ENCODE data around the gene HOXB13.

The HOXB13 gene

GRCh38 chr17:48690655-48691054, 37.9 kb downstream of the HOXB13 start:
- POLR2A ChIA-PET (ENCODE audit: low non-redundant PET): no interaction called here
- CTCF ChIA-PET: interaction anchor here (0.6 kb wide), 1 partner anchor 54 kb away, joined by 3 read pairs; no protein-coding TSS in a partner anchor

GRCh38 chr17:48681609-48682008, 46.9 kb downstream of the HOXB13 start:
- no peak overlapping the region for H3K27ac ChIP-seq
- ChIA-PET POLR2A (ENCODE audit: low non-redundant PET) (no interaction called here), CTCF (interaction anchor here (0.6 to 1.1 kb wide), 5 partner anchors 42 to 351 kb away, joined by 3 to 6 read pairs (median 3); no protein-coding TSS in a partner anchor)
- no peak for DNase-seq (ENCODE audit: low spot score)
- TF ChIP-seq CTCF (conservative IDR thresholded peaks at IDR 0.05; ENCODE audit: low read depth): no peak

More at GRCh38 chr17:48690655-48691054, 37.9 kb downstream of the HOXB13 start:
- no peak for DNase-seq (ENCODE audit: low spot score)
- H3K27ac ChIP-seq: no peak overlapping the region
- TF ChIP-seq CTCF (conservative IDR thresholded peaks at IDR 0.05; ENCODE audit: low read depth): no peak

GRCh38 chr17:48679385-48680096, 49.0 kb downstream of the HOXB13 start:
- no peak for TF ChIP-seq CTCF (conservative IDR thresholded peaks at IDR 0.05; ENCODE audit: low read depth)
- DNase-seq (ENCODE audit: low spot score): no peak
- H3K27ac ChIP-seq: no peak overlapping the region
- POLR2A ChIA-PET (ENCODE audit: low non-redundant PET): no interaction called here
- CTCF ChIA-PET: interaction anchor here (0.7 to 2.0 kb wide), 9 partner anchors 8 to 371 kb away, joined by 3 to 9 read pairs (median 4); partner anchors contain the start of gene PRAC2

GRCh38 chr17:48678141-48678971, 50.2 kb downstream of the HOXB13 start:
- TF ChIP-seq CTCF (conservative IDR thresholded peaks at IDR 0.05; ENCODE audit: low read depth): peak; percentile 87
- no peak overlapping the region for H3K27ac ChIP-seq
- peak; percentile 66 for DNase-seq (ENCODE audit: low spot score)
- ChIA-PET CTCF (interaction anchor here (0.6 to 2.0 kb wide), 24 partner anchors 10 to 370 kb away, joined by 3 to 12 read pairs (median 4); partner anchors contain the start of genes ATP5MC1 and PRAC2), POLR2A (ENCODE audit: low non-redundant PET) (no interaction called here)

GRCh38 chr17:48676963-48677558, 51.5 kb downstream of the HOXB13 start:
- no peak overlapping the region for H3K27ac ChIP-seq
- ChIA-PET POLR2A (ENCODE audit: low non-redundant PET) (no interaction called here), CTCF (interaction anchor here (0.7 kb wide), 1 partner anchor 12 kb away, joined by 3 read pairs; no protein-coding TSS in a partner anchor)
- DNase-seq (ENCODE audit: low spot score): no peak
- TF ChIP-seq CTCF (conservative IDR thresholded peaks at IDR 0.05; ENCODE audit: low read depth): no peak

Measured in RWPE1 (cell line).